HG03103 (cell line): ENCODE results near the gene TAS2R7.
"Not testable (repeated sequence)": the region's sequence is repeated elsewhere in the genome, so short reads cannot be mapped to it uniquely, and the experiment has no call there.

Experiments
- ATAC-seq: cut with Tn5 transposase; IDR thresholded peaks from one replicate; pipeline ENCODE4 v1.9.1; 2021; ENCODE audit warnings: low read depth; ENCODE audit not compliant: unreplicated experiment

Gene TAS2R7

GRCh38 chr12:10802587-10802986, at the start of gene TAS2R7:
Gene TAS2R7 (minus strand): TSS chr12:10802627. CDS start chr12:10802570, 57 bp downstream.
- no peak for ATAC-seq

- ATAC-seq = no peak
Measured at GRCh38 chr12:10851243-10851858, 48.9 kb upstream of the TAS2R7 start.

GRCh38 chr12:10849425-10849878, 47.0 kb upstream of the TAS2R7 start, which contains the start of gene PRR4:
Gene PRR4 (minus strand): TSS chr12:10849475. CDS start chr12:10849437, 38 bp downstream.
- no peak for ATAC-seq

GRCh38 chr12:10847744-10848143, 45.3 kb upstream of the TAS2R7 start:
- no peak for ATAC-seq

GRCh38 chr12:10842862-10843261, 40.4 kb upstream of the TAS2R7 start:
- ATAC-seq = no peak

GRCh38 chr12:10838461-10838860, 36.0 kb upstream of the TAS2R7 start:
- ATAC-seq = no peak

- no peak for ATAC-seq
Measured at GRCh38 chr12:10829994-10830393, 27.6 kb upstream of the TAS2R7 start.

GRCh38 chr12:10826258-10826657, 23.8 kb upstream of the TAS2R7 start, which contains the start of gene TAS2R10:
Gene TAS2R10 (minus strand): TSS chr12:10826358. CDS start chr12:10826269, 89 bp downstream.
- ATAC-seq = no peak

- ATAC-seq = no peak
Measured at GRCh38 chr12:10824957-10825356, 22.5 kb upstream of the TAS2R7 start.

- ATAC-seq = no peak
Measured at GRCh38 chr12:10811883-10812536, 9.6 kb upstream of the TAS2R7 start.

- no peak for ATAC-seq
Measured at GRCh38 chr12:10810068-10810467, 7.6 kb upstream of the TAS2R7 start, which contains the start of gene TAS2R9. Gene TAS2R9 (minus strand): TSS chr12:10810168. CDS start chr12:10810075, 93 bp downstream.

GRCh38 chr12:10807186-10807585, 4.8 kb upstream of the TAS2R7 start, which contains the start of gene TAS2R8:
Gene TAS2R8 (minus strand): TSS chr12:10807286. CDS start chr12:10806980, 306 bp downstream.
- no peak for ATAC-seq

- ATAC-seq = no peak
Measured at GRCh38 chr12:10801741-10802140, 686 bp downstream of the TAS2R7 start.

- ATAC-seq = no peak
Measured at GRCh38 chr12:10794222-10794621, 8.2 kb downstream of the TAS2R7 start.

GRCh38 chr12:10791769-10792168, 10.7 kb downstream of the TAS2R7 start:
- not testable (repeated sequence) for ATAC-seq

- ATAC-seq = no peak
Measured at GRCh38 chr12:10783252-10783651, 19.2 kb downstream of the TAS2R7 start.

- ATAC-seq = no peak
Measured at GRCh38 chr12:10779103-10779502, 23.3 kb downstream of the TAS2R7 start.

GRCh38 chr12:10771132-10771733, 31.2 kb downstream of the TAS2R7 start:
- no peak for ATAC-seq

GRCh38 chr12:10759657-10760056, 42.8 kb downstream of the TAS2R7 start:
- ATAC-seq = no peak

- no peak for ATAC-seq
Measured at GRCh38 chr12:10756194-10756593, 46.2 kb downstream of the TAS2R7 start.

GRCh38 chr12:10753059-10753458, 49.4 kb downstream of the TAS2R7 start:
- ATAC-seq = no peak
